Measurements from ENCODE around the gene TIMM13.

Gene TIMM13

DNA sequence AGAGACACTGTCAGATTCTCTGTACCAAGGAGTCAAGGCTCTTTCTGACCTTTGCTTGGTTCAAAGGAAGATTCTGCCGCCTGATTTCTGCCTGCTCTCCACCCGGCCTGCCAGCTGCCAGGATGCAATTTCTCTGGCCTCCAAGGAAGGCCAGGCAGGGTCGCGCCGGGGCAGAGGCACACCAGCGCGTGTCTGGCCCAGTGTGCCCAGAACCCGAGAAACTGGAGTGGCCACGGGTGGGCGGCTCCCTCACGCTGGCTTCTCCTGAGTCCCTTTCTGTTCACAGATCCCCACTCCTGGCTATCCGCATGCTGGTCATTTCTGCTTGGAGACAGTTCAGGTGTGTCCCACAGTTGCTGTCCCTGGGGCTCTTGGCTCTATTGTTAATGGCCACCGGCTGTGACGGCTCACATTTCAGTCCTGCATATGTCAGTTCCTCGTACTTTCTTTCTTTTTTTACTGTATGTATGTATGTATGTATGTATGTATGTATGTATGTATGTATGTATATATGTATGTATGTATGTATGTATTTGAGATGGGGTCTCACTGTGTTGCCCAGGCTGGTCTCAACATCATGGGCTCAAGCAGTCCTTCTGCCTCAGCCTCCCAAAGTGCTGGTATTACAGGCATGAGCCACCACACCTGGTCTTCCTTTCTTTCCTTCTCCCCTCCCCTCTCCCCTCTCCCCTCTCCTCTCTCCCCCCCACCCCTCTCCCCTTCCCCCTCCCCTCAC is 50.4 kb downstream of the TIMM13 start:
- no peak for TF ChIP-seq ARNT (IDR thresholded peaks at IDR 0.05)
- TF ChIP-seq HDGF (IDR thresholded peaks at IDR 0.05; ENCODE audit: borderline replicate concordance): no peak
- no peak for TF ChIP-seq FOXA1 (IDR thresholded peaks at IDR 0.05)
- no peak for TF ChIP-seq CTBP1 (IDR thresholded peaks at IDR 0.05; ENCODE audit: borderline replicate concordance)
- no peak for TF ChIP-seq ZNF384 (IDR thresholded peaks at IDR 0.05)
- TF ChIP-seq FOXK2 (IDR thresholded peaks at IDR 0.05): no peak
- no peak for TF ChIP-seq SUZ12 (IDR thresholded peaks at IDR 0.05)
- no peak for TF ChIP-seq TARDBP (IDR thresholded peaks at IDR 0.05)
- TF ChIP-seq FOXM1 (IDR thresholded peaks at IDR 0.05; ENCODE audit: borderline replicate concordance): no peak
- no peak for TF ChIP-seq ELF4 (IDR thresholded peaks at IDR 0.05)
- TF ChIP-seq BHLHE40 (IDR thresholded peaks at IDR 0.05; ENCODE audit: borderline replicate concordance): no peak
- no peak for DNase-seq (ENCODE audit: extremely low spot score)
- CTCF ChIA-PET: no interaction called here
- POLR2A ChIA-PET: no interaction called here

Measured in HEK293T (cell line).